Mammary epithelial cell (primary cell): ENCODE measurements around the gene UBE2J1.

Experiments used
- CTCF ChIP-seq, 2 donors: IDR thresholded peaks in 1 of 2; conservative IDR thresholded peaks in 1 of 2; 2 replicates each; pipeline ENCODE4 v1.5.1; 2011 to 2012; ENCODE audit warnings: inconsistent platforms in 2 of 2, low read length in 2 of 2, mild to moderate bottlenecking in 2 of 2, control low read depth in 1 of 2, low read depth in 1 of 2; ENCODE audit not compliant: insufficient read depth in 1 of 2; ENCODE audit errors: extremely low read depth in 1 of 2
- EZH2 ChIP-seq: IDR thresholded peaks from 2 replicates; pipeline ENCODE4 v1.6.1; 2012; ENCODE audit warnings: low read length, inconsistent platforms, borderline replicate concordance

GRCh38 chr6:89282749-89283148, 69.8 kb downstream of the UBE2J1 start:
- TF ChIP-seq CTCF (conservative IDR thresholded peaks at IDR 0.05 in 1 of 2, IDR thresholded peaks at IDR 0.05 in 1 of 2; ENCODE audit: extremely low read depth in 1 of 2, insufficient read depth in 1 of 2, low read depth in 1 of 2, low read length in 2 of 2) (no peak), EZH2 (no peak)
